A549 (cell line): ENCODE data around the gene SUGCT. TPM values are rescaled to one million over a fixed set of nuclear protein-coding genes. Genes with fewer than 3 reads are reported as not detected.

Experiments
- ATAC-seq, 2 experiments: fragments of 200-7000 bp in 1 of 2; fragments of >200 bp in 1 of 2; cut with Nextera tagmentation in 1 of 2; cut with Tn5 transposase in 1 of 2; 3 replicates each; pipeline versions ENCODE4 v1.8.0 to v1.9.1; 2018 to 2020; ENCODE audit warnings: mild to moderate bottlenecking in 1 of 2, moderate library complexity in 1 of 2
- CTCF ChIA-PET: fragments of 300-600 bp; sonication (Branson Sonifier 250); formaldehyde crosslinking; extraction: SDS; loops from one replicate; lab custom pipeline; 2021; ENCODE audit warnings: antibody characterized with exemption, inconsistent platforms; lab: Yijun Ruan, JAX
- POLR2A ChIA-PET: fragments of 350-600 bp; formaldehyde crosslinking; extraction: SDS; loops from one replicate; lab custom pipeline; 2021; ENCODE audit warnings: antibody characterized with exemption, inconsistent platforms; lab: Yijun Ruan, JAX
- DNase-seq, 2 experiments: peaks; one replicate each; pipeline versions ENCODE4 v3.0.0 to v3.0.0-alpha.2; 2011 to 2016; ENCODE audit warnings: low read depth in 1 of 2, low spot score in 1 of 2
- FAIRE-seq: peaks from 2 replicates; lab custom pipeline; 2011; peaks lifted over from hg19 to GRCh38; lab: Jason Lieb, UNC
- H3K27ac ChIP-seq, 2 experiments: fragments of >200 bp; sonication (Bioruptor Twin); formaldehyde crosslinking; 3 replicates each; pipeline ENCODE4 v1.5.1; 2016 to 2017
- H3K4me1 ChIP-seq: fragments of >200 bp; sonication (Bioruptor Twin); formaldehyde crosslinking; 3 replicates; pipeline ENCODE4 v1.6.1; 2016
- H3K4me2 ChIP-seq: fragments of >200 bp; sonication (Bioruptor Twin); formaldehyde crosslinking; 3 replicates; pipeline ENCODE4 v1.6.1; 2016
- H3K4me3 ChIP-seq: fragments of >200 bp; sonication (Bioruptor Twin); formaldehyde crosslinking; 3 replicates; pipeline ENCODE4 v1.5.1; 2016
- H3K9me3 ChIP-seq: fragments of >200 bp; sonication (Bioruptor Twin); formaldehyde crosslinking; 3 replicates; pipeline ENCODE4 v1.6.1; 2016
- CBX2 ChIP-seq: fragments of 200-600 bp; sonication (generic); IDR thresholded peaks from 2 replicates; pipeline ENCODE4 v1.6.1; 2016; ENCODE audit warnings: low read depth, mild to moderate bottlenecking, borderline replicate concordance
- HDAC2 ChIP-seq: fragments of 200-600 bp; sonication (generic); IDR thresholded peaks from 2 replicates; pipeline ENCODE4 v1.6.1; 2016
- HES2 ChIP-seq: fragments of >200 bp; sonication (Bioruptor Twin); formaldehyde crosslinking; IDR thresholded peaks from 2 replicates; pipeline ENCODE4 v1.6.1; 2016
- HEYL ChIP-seq: fragments of 250-450 bp; sonication (Bioruptor Pico); IDR thresholded peaks from 2 replicates; pipeline ENCODE4 v1.8.0; 2021; ENCODE audit warnings: mild to moderate bottlenecking, moderate library complexity
- HOXA7 ChIP-seq: fragments of 250-450 bp; sonication (Bioruptor Pico); IDR thresholded peaks from 2 replicates; pipeline ENCODE4 v1.5.0; 2020; ENCODE audit warnings: mild to moderate bottlenecking, moderate library complexity
- JUN ChIP-seq, 2 experiments: fragments of >200 bp; sonication (Bioruptor Twin); formaldehyde crosslinking; IDR thresholded peaks; 2 replicates in 1 of 2; 3 replicates in 1 of 2; pipeline ENCODE4 v1.6.1; 2016 to 2017
- JUNB ChIP-seq: fragments of >200 bp; sonication (Bioruptor Twin); formaldehyde crosslinking; IDR thresholded peaks from 2 replicates; pipeline ENCODE4 v1.6.1; 2016
- MAFK ChIP-seq: fragments of 450-650 bp; IDR thresholded peaks from 2 replicates; pipeline ENCODE4 v1.6.1; 2014; ENCODE audit not compliant: partially characterized antibody
- MAX ChIP-seq: IDR thresholded peaks from 2 replicates; pipeline ENCODE4 v1.6.1; 2012
- MAZ ChIP-seq: fragments of 150-350 bp; IDR thresholded peaks from 2 replicates; pipeline ENCODE4 v1.6.1; 2014; ENCODE audit warnings: antibody characterized with exemption, low read depth, low read length, borderline replicate concordance
- NR3C1 ChIP-seq: fragments of >200 bp; sonication (Bioruptor Twin); formaldehyde crosslinking; IDR thresholded peaks from 3 replicates; pipeline ENCODE4 v1.6.1; 2017
- PBX3 ChIP-seq: IDR thresholded peaks from 2 replicates; pipeline ENCODE4 v1.6.1; 2012
- POLR2A ChIP-seq: IDR thresholded peaks from 2 replicates; pipeline ENCODE4 v1.6.1; 2012; ENCODE audit warnings: mild to moderate bottlenecking, low read length
- RARB ChIP-seq: fragments of 250-450 bp; sonication (Bioruptor Pico); IDR thresholded peaks from 2 replicates; pipeline ENCODE4 v1.8.0; 2021; ENCODE audit warnings: mild to moderate bottlenecking, moderate library complexity
- RCOR1 ChIP-seq: fragments of 150-350 bp; IDR thresholded peaks from 2 replicates; pipeline ENCODE4 v1.6.1; 2014; ENCODE audit warnings: antibody characterized with exemption, low read length, low read depth
- REST ChIP-seq: fragments of 200-600 bp; sonication (generic); IDR thresholded peaks from 2 replicates; pipeline ENCODE4 v1.6.1; 2016; ENCODE audit warnings: antibody characterized with exemption, mild to moderate bottlenecking, moderate library complexity
- SMC3 ChIP-seq: fragments of >200 bp; sonication (Bioruptor Twin); formaldehyde crosslinking; IDR thresholded peaks from 3 replicates; pipeline ENCODE4 v1.6.1; 2018; ENCODE audit warnings: inconsistent platforms
- TFCP2L1 ChIP-seq: fragments of 250-450 bp; sonication (Bioruptor Pico); IDR thresholded peaks from 2 replicates; pipeline ENCODE4 v1.5.0; 2021; ENCODE audit warnings: mild to moderate bottlenecking
- ZFP36 ChIP-seq: fragments of 450-650 bp; IDR thresholded peaks from 2 replicates; pipeline ENCODE4 v1.6.1; 2014; ENCODE audit warnings: borderline replicate concordance; ENCODE audit not compliant: partially characterized antibody
- ZSCAN20 ChIP-seq: fragments of 250-450 bp; sonication (Bioruptor Pico); IDR thresholded peaks from 2 replicates; pipeline ENCODE4 v1.8.0; 2022; ENCODE audit warnings: mild to moderate bottlenecking, moderate library complexity
- WGBS: methylation state at CpG from one replicate; pipeline ENCODE4 v1.1.6; 2017; ENCODE audit errors: missing lambda C conversion rate; 5-methylcytosine and 5-hydroxymethylcytosine counted together
- polyA plus RNA-seq, 4 experiments: library from polyadenylated mRNA; depleted of rRNA in 3 of 4; stranded (reverse); fragments of >200 nt; fragmentation: RNase III in 1 of 4; extraction: RNeasy Plus Mini Kit Qiagen cat#74134 plus additional on column Dnase treatment in 1 of 4; gene quantifications; 2 replicates in 3 of 4; 3 replicates in 1 of 4; pipeline ENCODE4 v1.2.3, GENCODE V29; 2011 to 2017

Gene SUGCT
- polyA plus RNA-seq, 2 of the 4 experiments (the other 2 are of a cell fraction): 1.4 to 1.6 TPM

- 20% methylated on average over 7 of the region's 7 CpGs for WGBS
- no peak overlapping the region for H3K4me2 ChIP-seq
- DNase-seq: no peak
- H3K27ac ChIP-seq: no peak overlapping the region
- CTCF ChIA-PET: no interaction called here
- FAIRE-seq: no peak
- no peaks in the 10 kb centered on the region for H3K9me3 ChIP-seq
- no peaks in the 10 kb centered on the region for H3K4me1 ChIP-seq
- no peak overlapping the region for H3K4me3 ChIP-seq
- TF ChIP-seq MAFK: peak; percentile 60
- no peak for TF ChIP-seq RCOR1
- TF ChIP-seq, all 56 proteins: peak for 1
- ATAC-seq: no peak
- POLR2A ChIA-PET: no interaction called here
Observed at GRCh38 chr7:40638545-40639320, 503.9 kb downstream of the SUGCT start.

GRCh38 chr7:40640566-40640965, 505.8 kb downstream of the SUGCT start:
- H3K27ac ChIP-seq: no peak overlapping the region
- FAIRE-seq (no peak), ATAC-seq (no peak), DNase-seq (no peak)
- H3K4me2 ChIP-seq: no peak overlapping the region
- CTCF ChIA-PET: no interaction called here
- TF ChIP-seq NR3C1 (no peak), HDAC2 (no peak), TFCP2L1 (CRISPR knock-in tag) (no peak), MAZ (no peak), HES2 (no peak), JUNB (no peak), RARB (CRISPR knock-in tag) (no peak), REST (no peak), HOXA7 (CRISPR knock-in tag) (no peak)
- WGBS: 17% methylated on average over 3 of the region's 3 CpGs
- H3K9me3 ChIP-seq: no peaks in the 10 kb centered on the region
- POLR2A ChIA-PET: no interaction called here
- no peaks in the 10 kb centered on the region for H3K4me1 ChIP-seq
- no peak overlapping the region for H3K4me3 ChIP-seq

- Histone ChIP-seq H3K4me3 (no peak overlapping the region), H3K9me3 (no peaks in the 10 kb centered on the region), H3K27ac (no peak overlapping the region), H3K4me1 (no peaks in the 10 kb centered on the region), H3K4me2 (no peak overlapping the region)
- CTCF ChIA-PET: no interaction called here
- FAIRE-seq (no peak), ATAC-seq (no peak), DNase-seq (no peak)
- 2% methylated on average over 7 of the region's 7 CpGs for WGBS
- TF ChIP-seq SMC3 (no peak), MAX (no peak), REST (no peak), CBX2 (no peak), POLR2A (no peak), ZFP36 (no peak), JUN (IDR thresholded peaks at IDR 0.05) (no peak), HEYL (no peak), PBX3 (no peak), RARB (CRISPR knock-in tag) (no peak), ZSCAN20 (CRISPR knock-in tag) (no peak), JUNB (no peak)
- POLR2A ChIA-PET: no interaction called here
Observed at GRCh38 chr7:40641701-40642100, 506.9 kb downstream of the SUGCT start.
